ENCODE data around the gene RGCC. TPM values are rescaled to one million over a fixed set of nuclear protein-coding genes. Genes with fewer than 3 reads are reported as not detected.
"Not testable (repeated sequence)": the region's sequence is repeated elsewhere in the genome, so short reads cannot be mapped to it uniquely, and the experiment has no call there.

Gene RGCC
- total RNA-seq, 4 donors from 2014 or later, result 476 to 1,295 (median 830) TPM

DNA sequence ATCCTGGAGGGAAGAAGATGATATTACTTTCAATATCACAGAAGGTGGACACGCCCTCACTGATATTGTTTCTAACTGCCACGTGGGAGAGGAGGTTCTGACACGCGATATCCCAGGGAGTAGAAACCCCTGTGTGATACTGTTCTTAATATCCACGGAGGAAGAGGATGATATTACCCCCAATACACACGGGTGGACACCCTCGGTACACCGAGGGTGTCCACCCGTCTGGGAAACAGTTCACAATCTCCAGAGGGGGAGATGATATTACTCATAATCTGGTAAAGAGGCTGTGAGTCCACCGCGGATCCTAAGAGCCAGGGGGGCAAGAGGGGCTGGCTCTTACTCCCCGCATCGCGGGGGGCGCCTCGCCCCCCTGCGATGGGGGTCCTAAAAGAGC lies 29.7 kb upstream of the RGCC start:
- Histone ChIP-seq H3K4me3 (peak overlapping the region in 2 of 4 donors; percentile 15 to 32), H3K9me3 (no peaks in the 10 kb centered on the region), H3K27ac (no peak overlapping the region), H3K4me1 (peaks cover 0 to 9% (median 0%) of the 10 kb centered on the region in 4 donors), H3K36me3 (no peaks in the 10 kb centered on the region), H3K27me3 (peaks cover 0 to 7% of the 10 kb centered on the region in 2 donors)
- TF ChIP-seq, protein P1, sequence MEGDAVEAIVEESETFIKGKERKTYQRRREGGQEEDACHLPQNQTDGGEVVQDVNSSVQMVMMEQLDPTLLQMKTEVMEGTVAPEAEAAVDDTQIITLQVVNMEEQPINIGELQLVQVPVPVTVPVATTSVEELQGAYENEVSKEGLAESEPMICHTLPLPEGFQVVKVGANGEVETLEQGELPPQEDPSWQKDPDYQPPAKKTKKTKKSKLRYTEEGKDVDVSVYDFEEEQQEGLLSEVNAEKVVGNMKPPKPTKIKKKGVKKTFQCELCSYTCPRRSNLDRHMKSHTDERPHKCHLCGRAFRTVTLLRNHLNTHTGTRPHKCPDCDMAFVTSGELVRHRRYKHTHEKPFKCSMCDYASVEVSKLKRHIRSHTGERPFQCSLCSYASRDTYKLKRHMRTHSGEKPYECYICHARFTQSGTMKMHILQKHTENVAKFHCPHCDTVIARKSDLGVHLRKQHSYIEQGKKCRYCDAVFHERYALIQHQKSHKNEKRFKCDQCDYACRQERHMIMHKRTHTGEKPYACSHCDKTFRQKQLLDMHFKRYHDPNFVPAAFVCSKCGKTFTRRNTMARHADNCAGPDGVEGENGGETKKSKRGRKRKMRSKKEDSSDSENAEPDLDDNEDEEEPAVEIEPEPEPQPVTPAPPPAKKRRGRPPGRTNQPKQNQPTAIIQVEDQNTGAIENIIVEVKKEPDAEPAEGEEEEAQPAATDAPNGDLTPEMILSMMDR (IDR thresholded peaks at IDR 0.05), result no peak
- TF ChIP-seq POLR2A (IDR thresholded peaks at IDR 0.05), result no peak
- no peak for TF ChIP-seq EP300 (IDR thresholded peaks at IDR 0.05)
- WGBS, 2 donors, result 37 to 57% methylated on average over 11 to 17 of the region's 17 CpGs
- no peak for DNase-seq (ENCODE audit: low spot score in 2 of 2)

GRCh38 chr13:41428155-41428554 lies 29.2 kb upstream of the RGCC start:
- DNase-seq (ENCODE audit: low spot score in 2 of 2), result no peak
- peaks cover 0 to 7% of the 10 kb centered on the region in 2 donors for H3K27me3 ChIP-seq
- no peaks in the 10 kb centered on the region for H3K36me3 ChIP-seq
- H3K4me3 ChIP-seq, result peak overlapping the region in 3 of 4 donors; percentile 13 to 32 (median 15)
- 12 to 15% methylated on average over 19 to 23 of the region's 32 CpGs for WGBS, 2 donors
- H3K27ac ChIP-seq, result no peak overlapping the region
- no peaks in the 10 kb centered on the region for H3K9me3 ChIP-seq
- TF ChIP-seq, protein P1 (IDR thresholded peaks at IDR 0.05), result peak; percentile 12 to 57 (median 38)
- no peak for TF ChIP-seq POLR2A (IDR thresholded peaks at IDR 0.05)
- H3K4me1 ChIP-seq, result peaks cover 0 to 9% (median 0%) of the 10 kb centered on the region in 4 donors

GRCh38 chr13:41434030-41434429 lies 23.3 kb upstream of the RGCC start:
- not testable (repeated sequence) for H3K27me3 ChIP-seq; H3K4me3 ChIP-seq; H3K4me1 ChIP-seq; H3K36me3 ChIP-seq; H3K9me3 ChIP-seq; H3K27ac ChIP-seq; DNase-seq (ENCODE audit: low spot score in 2 of 2)
- 58 to 97% methylated on average over 6 of the region's 6 CpGs for WGBS, 2 donors

DNA sequence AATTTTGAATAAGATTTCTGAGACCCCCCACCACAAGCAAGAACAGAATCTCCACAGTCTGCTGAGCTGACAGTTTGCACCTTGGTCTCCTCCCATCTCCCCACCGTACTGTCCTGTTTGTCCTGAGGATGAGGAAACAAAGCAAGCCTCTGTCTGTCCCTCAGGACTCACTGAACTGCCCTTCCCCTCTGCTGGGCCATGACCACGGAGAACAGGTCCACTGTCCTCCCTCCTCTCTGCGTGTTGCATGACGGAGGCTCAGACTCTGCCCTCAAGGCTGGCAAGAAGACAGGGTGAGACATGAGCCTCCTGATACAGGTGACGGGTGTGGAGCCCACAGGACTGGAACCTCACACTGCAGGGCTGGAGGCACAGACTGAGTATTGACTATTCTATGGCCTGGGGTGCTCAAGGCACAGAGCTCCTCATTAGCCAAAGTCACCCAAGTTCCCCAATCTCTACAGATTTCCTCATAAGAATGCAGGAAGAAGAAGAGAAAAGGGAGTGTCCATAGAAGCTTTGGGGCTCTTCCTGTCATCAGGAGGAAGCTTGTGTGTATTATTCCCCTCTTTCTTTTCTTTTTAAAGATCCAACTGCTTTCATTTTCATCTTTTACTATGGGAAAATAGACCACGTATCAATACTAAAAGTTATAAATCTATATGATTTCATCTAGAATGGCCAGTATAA lies 22.4 kb upstream of the RGCC start:
- TF ChIP-seq, protein P1 (IDR thresholded peaks at IDR 0.05), result no peak
- TF ChIP-seq POLR2A (IDR thresholded peaks at IDR 0.05) (no peak), EP300 (IDR thresholded peaks at IDR 0.05) (no peak)
- no peaks in the 10 kb centered on the region for H3K27me3 ChIP-seq
- H3K36me3 ChIP-seq, result no peaks in the 10 kb centered on the region
- no peak overlapping the region for H3K27ac ChIP-seq
- no peak for DNase-seq (ENCODE audit: low spot score in 2 of 2)
- no peaks in the 10 kb centered on the region for H3K9me3 ChIP-seq
- no peak overlapping the region for H3K4me3 ChIP-seq
- 63 to 75% methylated on average over 5 to 6 of the region's 6 CpGs for WGBS, 2 donors
- no peaks in the 10 kb centered on the region for H3K4me1 ChIP-seq

- WGBS, 2 donors, result 93% methylated on average over 5 of the region's 5 CpGs
- peaks cover 0 to 6% (median 0%) of the 10 kb centered on the region in 4 donors for H3K9me3 ChIP-seq
- H3K27me3 ChIP-seq, result no peaks in the 10 kb centered on the region
- DNase-seq (ENCODE audit: low spot score in 2 of 2), result no peak
- H3K27ac ChIP-seq, result no peak overlapping the region
- H3K4me3 ChIP-seq, result no peak overlapping the region
- H3K4me1 ChIP-seq, result no peaks in the 10 kb centered on the region
- TF ChIP-seq EP300 (IDR thresholded peaks at IDR 0.05) (no peak), POLR2A (IDR thresholded peaks at IDR 0.05) (no peak)
- TF ChIP-seq, protein P1 (IDR thresholded peaks at IDR 0.05), result no peak
- H3K36me3 ChIP-seq, result no peaks in the 10 kb centered on the region
Observed at GRCh38 chr13:41443969-41444368, 13.4 kb upstream of the RGCC start.
